GM19240 (cell line): Measurements from ENCODE around the gene MAP3K15.

ENCODE experiments used
- DNase-seq: peaks from one replicate; pipeline ENCODE4 v3.0.0; 2011; ENCODE audit warnings: low spot score; ENCODE audit not compliant: insufficient read length

MAP3K15 gene, protein sequence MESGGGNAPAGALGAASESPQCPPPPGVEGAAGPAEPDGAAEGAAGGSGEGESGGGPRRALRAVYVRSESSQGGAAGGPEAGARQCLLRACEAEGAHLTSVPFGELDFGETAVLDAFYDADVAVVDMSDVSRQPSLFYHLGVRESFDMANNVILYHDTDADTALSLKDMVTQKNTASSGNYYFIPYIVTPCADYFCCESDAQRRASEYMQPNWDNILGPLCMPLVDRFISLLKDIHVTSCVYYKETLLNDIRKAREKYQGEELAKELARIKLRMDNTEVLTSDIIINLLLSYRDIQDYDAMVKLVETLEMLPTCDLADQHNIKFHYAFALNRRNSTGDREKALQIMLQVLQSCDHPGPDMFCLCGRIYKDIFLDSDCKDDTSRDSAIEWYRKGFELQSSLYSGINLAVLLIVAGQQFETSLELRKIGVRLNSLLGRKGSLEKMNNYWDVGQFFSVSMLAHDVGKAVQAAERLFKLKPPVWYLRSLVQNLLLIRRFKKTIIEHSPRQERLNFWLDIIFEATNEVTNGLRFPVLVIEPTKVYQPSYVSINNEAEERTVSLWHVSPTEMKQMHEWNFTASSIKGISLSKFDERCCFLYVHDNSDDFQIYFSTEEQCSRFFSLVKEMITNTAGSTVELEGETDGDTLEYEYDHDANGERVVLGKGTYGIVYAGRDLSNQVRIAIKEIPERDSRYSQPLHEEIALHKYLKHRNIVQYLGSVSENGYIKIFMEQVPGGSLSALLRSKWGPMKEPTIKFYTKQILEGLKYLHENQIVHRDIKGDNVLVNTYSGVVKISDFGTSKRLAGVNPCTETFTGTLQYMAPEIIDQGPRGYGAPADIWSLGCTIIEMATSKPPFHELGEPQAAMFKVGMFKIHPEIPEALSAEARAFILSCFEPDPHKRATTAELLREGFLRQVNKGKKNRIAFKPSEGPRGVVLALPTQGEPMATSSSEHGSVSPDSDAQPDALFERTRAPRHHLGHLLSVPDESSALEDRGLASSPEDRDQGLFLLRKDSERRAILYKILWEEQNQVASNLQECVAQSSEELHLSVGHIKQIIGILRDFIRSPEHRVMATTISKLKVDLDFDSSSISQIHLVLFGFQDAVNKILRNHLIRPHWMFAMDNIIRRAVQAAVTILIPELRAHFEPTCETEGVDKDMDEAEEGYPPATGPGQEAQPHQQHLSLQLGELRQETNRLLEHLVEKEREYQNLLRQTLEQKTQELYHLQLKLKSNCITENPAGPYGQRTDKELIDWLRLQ (N-terminal part only)

DNA sequence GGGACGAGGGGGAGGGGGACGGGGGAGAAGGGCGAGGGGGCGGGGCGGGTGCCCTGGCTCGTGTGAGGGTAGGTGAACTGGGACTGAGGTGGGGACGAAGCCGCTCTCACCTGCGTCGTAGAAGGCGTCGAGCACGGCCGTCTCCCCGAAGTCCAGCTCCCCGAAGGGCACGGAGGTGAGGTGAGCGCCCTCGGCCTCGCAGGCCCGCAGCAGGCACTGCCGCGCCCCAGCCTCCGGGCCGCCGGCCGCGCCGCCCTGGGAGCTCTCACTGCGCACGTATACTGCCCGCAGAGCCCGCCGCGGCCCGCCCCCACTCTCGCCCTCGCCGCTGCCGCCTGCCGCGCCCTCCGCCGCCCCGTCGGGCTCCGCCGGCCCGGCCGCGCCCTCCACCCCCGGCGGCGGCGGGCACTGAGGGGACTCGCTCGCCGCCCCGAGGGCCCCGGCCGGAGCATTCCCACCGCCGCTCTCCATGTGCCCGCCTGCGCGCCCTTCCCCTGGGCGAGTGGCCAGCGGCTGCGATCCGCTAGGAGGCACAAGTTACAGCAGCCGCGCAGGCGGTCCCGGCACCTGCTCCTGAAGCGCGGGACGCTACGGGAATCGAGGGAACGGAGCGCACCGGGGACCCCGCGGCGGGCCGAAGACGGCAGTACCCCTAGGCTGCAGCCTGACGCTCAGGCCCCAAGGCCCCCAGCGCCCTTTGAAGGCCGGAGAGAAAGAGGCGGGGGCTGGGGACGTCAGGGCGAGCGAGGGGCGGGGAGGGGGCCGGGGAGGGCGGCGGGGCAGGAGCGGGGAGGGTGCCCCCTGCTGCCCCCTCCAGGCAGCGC lies at the start of gene MAP3K15:
TSS of gene MAP3K15 (minus strand) at position 718 of the 824 bp plus-strand sequence. CDS start at position 471, 247 bp downstream.
- no peak for DNase-seq

DNA sequence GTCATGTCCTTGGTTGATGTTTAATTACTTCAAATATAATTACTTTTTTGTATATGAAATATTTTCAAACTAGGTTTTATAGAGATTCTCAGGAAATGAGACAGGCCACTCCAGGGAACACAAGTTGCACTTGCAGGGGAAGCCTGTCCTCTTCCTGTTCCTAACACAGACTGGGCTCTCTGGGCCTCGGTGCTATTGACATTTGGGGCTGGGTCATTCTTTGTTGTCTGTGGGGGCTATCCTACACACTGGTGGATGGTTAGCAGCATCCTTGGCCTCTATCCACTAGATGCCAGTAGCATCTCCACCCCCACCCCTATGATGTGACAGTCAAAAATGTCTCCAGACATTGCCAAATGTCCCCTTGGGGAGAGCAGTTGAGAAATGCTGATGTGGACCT lies 49.3 kb upstream of the MAP3K15 start:
- no peak for DNase-seq

DNA sequence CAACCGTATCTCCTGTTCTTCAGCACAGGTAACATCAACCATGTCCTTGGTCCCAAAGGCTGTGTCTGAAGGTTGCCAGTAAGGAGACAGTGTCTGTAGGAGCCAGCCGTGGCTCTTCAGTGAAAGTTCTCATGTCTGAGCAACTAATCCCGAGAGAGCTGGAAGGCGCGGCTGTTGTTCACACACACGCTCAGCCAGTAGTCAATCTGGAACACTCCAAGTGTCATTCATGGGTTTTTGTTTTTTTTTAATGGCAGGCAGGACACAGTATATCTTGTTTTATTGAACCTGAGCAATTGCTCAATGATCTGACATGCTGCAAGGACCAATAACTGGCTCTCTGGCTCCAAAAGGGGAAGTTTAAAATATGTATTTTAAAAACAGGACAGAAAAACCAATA lies 48.4 kb upstream of the MAP3K15 start:
- DNase-seq, result no peak

DNA sequence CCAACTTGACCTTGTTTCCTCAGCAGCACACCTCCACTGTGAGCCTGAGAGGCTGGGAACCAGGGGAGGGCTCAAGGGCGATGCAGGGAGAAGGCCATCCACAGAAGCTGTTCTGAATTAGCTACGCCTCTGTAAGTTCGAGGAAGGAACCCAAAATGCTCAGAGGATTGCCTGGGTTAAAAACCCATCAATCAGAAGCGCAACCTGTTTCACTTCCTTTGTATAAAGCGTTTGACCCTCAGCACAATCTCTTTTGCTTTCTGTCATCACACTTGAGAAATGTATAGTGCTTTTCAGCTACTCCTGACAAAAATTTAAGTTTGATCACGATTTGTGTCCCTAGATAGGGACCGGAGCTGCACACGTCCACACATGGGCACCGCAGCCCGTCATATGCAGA lies 48.0 kb upstream of the MAP3K15 start:
- DNase-seq, result no peak

DNA sequence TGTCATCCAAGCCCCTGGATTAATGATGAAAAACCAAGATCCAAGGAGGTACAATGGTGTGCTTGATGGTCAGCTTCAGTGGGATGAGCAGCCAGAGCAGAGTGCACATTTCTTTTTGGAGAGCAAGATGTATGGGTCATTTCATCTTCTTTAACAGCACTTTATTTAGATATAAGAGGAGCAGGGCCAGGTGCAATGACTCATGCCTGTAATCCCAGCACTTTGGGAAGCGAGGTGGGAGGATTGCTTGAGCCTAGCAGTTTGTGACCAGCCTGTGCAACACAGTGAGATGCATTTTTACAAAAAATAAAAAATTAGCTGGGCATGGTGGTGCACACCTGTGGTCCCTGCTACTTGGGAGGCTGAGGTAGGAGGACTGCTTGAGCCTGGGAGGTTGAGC lies 45.3 kb upstream of the MAP3K15 start:
- DNase-seq, result no peak

DNA sequence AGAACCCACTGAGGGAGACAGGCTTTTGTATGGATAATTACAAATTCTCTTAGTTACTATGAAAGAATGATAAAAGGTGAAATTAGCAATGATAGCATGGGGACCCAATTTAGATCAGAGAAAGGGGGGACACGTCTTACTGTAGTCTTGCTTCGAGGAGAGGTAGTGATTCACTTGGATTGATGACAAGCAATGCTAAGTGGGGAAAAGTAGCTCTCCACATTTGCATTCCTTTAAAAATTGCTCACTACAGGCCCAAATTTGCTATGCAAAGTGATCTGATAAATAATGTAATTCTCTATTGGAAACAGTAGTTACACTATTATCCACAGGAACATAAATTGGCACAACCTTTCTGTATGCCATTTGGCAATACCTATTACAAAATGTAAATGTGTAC lies 42.5 kb upstream of the MAP3K15 start:
- DNase-seq, result no peak

DNA sequence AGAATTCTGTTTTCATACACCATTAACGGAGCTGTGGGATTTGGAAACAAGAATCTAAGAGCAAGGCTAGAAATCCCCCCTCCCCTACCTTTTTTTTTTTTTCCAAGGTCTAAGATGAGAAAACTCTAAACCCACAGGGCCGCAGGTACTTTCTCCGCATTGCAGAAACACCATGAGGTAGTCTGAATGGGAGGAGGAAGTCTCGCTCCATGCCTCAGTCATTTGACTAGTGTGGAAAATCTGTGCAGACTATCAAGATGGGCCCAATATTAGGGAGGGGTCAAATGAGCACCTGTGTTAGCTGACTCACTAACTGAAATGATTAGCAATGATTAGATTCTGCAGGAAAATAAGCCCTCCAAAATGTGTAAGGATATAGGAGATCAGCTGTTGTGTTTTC lies 40.9 kb upstream of the MAP3K15 start:
- no peak for DNase-seq

DNA sequence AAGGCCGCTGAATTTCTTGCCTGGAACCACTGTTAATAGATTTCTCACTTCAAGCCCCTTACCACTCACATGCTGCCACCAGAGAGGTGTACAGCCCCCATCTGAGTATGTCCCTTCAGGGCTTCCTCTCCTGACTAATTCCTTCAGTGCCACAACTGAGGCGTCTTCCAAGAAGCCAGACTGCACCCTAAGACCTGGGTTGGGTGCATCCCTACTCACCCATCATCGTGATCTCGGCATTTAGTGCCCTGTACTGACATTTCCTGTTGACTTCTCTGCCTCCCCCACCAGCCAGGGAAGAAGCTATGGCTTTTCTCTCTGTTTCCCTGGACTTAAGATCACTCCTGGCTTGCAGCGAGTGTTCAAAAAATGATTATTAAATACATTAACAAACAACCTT lies 40.4 kb upstream of the MAP3K15 start:
- DNase-seq, result no peak

DNA sequence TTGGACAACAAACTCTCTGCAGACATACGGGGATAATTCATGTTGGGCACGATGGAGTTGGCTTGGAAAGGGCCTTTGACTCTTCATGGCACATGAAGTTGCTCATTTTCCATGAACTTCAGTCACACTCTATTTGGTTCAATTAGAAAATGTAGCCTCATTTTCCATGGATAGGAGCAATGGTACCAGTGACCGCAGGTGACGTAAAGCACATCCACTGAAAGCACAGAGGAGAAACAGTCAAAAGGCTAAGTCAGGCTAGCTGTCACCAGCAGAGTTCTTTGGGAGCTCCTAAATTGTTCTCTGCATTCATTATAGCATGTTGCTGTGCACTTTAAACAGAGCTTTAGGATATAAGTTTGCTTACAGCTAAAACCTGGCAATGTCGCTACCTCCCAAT lies 39.9 kb upstream of the MAP3K15 start:
- DNase-seq, result no peak

DNA sequence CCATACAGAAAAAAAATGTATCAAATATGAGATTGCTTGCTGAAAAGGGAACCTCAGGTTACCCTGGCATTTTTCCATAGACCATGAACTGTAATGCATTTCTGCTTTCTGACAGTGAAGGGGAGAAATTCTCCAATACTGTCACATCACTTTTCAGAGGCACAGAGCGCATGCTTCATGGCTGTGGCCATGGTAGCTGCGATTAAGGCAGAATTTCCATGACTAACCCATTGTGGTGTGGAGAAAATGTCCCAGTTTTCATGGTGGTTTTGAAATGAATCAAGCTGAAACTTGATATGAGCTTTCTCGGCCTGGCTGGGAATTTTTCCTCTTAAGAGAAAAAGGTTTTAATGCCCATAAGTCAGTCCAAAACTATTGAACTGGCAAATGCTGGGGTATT lies 39.5 kb upstream of the MAP3K15 start:
- DNase-seq, result no peak

DNA sequence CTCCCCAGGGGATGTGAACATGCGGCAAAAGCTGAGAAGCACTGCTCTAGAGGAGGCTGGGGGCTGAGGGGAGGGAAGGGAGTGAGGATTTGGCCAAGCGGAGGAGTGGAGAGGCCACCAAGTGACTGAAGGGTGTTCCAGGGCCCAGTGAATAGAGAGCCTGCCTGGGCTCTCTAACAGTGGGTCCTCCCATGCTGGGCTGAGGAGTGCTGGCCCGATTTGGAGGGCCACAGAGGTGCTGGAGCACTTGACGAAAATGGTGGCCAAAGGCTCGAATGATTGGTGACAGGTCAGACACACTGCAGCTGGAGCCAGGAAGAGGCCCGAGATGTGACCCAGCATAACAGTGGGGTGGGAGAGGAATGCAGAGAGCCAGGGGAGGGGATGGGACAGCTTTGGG lies 37.5 kb upstream of the MAP3K15 start:
- no peak for DNase-seq

DNA sequence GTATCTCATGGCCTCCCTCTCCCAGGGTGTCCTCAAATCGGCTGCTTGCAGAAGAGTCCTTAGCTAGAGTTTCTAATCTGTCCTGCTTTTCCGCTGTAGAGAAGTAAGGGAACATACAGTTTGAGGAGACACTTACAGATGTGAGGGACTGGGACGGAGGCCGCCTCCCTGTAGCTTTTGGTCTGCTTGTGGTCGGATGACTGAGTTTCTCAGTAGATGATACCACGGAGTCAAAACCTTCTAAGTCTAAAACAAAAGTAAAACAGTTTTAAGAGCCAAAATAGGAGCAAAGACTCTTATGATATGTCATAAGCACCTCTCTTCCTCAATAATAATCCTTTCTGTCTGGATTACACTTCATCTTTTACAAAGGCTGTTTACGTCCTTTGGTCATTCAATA lies 34.5 kb upstream of the MAP3K15 start:
- no peak for DNase-seq

DNA sequence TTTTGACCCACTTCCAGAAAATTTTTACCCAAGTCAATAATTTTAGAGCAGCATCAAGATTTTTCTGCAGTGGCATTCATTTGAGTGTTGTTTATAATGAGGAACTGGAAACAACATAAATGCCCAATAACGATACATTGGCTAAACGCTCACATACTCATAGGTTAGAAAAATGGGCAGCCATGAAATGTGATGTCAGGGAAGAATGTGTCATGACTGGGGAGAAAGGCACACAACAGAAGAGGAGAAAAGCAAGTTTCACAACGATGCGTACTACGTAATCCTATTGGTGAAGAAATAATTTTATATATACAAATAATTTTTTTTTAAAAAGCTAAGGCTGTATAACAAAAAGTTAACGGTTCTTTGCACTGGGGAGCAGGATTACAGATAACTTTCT lies 33.6 kb upstream of the MAP3K15 start:
- no peak for DNase-seq

DNA sequence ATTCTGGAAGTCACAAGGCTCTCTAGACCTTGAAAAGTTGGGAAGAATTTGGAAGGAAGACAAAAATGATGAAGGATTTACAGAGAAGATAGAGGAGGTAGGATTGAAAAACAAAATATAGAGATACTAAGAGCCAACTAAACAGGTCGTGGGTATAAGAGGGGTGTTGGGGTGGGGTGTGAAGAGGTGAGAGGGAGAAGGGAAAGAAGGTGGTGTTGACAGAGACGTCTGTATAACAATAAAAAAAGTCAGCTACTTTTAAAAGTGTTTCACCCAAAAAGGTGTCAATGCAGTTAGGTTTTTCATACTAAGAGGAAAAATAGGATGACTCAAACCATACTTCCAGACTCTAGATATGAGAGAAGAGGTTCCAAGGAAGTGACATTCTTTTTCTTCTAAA lies 33.0 kb upstream of the MAP3K15 start:
- no peak for DNase-seq

DNA sequence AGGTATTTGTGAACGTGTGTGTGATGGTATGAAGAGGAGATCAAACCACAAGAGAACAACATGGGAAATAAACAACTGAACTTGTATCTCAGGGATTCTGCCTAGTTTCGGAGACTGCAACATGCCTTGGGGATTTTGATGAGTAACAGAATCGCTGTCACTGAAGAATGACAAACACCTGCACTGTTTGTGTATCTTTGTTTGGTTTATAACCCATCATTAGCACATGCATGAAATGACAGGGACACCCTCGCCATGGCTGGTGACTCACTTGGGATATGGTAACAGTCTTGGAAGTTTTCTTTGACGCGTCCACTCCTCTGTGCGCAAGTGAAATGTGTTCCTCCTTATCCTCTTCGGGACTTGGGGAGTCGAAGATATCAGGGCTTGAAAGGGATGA lies 30.3 kb upstream of the MAP3K15 start:
- no peak for DNase-seq

DNA sequence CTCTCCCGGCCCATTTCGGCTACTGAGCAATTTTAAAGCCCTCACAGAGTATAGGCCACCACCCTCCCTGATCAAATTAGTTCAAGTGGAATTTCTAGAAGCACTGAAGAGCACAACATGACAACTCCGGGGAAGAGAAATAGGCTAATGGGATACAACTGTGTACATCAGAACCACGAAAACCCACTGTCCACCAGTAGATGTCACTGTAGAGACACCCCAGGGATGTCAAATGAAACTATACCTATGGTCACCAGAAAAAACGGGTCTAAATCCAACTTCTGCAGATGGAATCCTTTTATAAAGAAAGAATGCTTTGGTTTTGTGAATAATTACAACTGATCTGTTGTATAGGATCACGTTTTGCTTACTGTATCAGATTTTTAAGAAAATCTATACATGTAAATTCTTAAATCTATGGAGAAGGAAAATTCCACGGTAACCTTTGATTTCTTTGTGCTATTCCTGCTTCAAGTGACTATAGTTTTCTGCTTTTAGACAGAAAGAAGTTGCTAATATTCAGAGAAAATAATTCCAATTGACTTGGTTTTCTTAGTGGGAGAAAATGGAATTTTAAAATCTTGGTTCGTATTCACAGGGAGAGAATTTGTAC lies 29.5 kb upstream of the MAP3K15 start:
- peak; percentile 28 for DNase-seq

DNA sequence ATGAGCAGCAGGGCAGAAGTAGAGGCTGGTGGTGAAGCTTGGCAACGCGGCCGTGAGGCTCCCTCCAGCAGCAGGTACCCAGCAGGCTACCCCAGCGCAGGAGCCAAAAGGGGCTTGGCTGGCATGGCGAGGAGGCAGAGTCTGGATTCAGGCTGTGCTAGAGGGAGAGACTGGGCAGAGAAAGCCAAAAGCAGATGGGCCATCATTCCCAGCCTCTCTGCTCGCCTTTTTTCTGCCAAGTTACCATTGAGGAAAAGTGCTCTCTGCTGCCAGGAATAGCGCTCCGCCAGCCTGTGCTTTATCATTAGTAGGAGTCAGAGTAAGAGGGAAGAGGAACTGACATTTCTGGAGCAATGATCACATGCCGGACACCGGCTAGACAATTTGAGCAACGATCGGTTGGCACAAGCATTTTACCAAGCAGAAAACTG lies 28.7 kb upstream of the MAP3K15 start:
- no peak for DNase-seq

DNA sequence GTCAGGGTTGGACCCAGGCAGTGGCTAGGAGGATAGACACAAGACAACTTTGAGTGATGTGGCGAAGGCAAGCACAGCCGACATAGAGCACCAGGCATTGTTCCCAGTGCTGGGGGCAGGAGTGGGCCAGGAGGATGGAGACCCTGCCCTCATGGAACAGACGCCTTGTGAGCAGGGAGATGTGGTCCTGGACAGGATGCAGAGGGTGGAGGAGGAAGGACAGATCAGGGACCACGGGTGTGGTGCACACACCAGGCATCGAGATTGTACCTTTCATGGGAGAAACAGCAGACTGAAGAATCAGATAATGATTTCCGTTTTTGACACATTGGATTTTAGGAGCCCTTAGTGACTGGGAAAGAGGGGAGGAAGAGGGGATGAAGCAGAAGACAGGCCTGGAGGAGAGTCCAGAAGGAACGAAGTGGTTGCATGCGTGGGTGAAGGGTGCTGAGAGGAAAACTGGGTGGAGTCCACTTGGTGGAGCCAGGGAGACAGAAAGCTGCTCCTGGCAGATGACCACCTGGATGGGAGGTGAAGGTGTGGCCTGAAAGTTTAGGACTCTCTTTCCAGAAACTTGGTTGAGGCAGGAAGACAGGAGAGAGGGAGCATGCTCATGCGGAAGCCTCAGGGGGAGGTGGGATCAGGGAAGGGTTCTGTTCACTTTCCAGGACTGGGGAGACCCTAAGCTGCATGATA lies 27.9 kb upstream of the MAP3K15 start:
- no peak for DNase-seq

DNA sequence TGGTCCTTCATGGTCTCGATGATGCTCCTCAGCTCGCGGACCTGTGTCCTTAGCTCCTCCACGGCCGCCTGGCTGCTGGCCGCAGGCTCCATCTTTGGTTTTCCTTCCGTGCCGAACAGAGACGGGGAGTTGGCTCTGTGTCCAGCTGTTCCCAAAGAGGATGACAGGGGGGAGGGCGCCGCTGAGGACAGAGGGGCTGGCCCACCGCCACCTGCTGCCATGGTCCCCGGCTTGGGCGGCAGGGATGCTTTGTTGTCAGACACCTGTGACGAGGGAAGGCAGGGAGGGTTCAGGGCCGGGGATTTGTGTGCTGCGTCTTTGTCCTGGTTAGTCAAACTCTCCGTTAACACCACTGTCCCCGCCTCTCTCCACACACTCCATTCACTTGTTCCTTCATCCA lies 26.6 kb upstream of the MAP3K15 start:
- DNase-seq, result no peak

DNA sequence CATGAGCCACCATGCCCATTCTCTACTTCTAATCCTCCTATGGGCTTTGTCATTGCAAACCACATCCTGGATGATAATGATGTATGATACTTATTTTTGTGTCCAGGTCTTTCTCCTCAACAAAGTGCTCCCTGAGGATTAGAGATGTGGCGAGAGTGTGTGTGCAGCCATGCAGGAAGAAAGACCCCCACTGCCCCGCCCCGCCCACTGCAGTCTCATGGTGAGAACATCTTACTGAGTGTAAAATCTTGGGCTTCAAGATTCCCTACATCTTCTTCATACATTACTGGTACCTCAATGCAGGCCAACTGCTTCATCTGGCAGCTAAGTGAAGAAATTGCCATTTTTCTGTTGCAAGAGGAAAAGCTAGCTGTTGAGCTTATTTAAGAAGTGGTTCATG lies 25.9 kb upstream of the MAP3K15 start:
- no peak for DNase-seq
